Measurements from ENCODE around the gene DYNLT4. TPM values are rescaled to one million over a fixed set of nuclear protein-coding genes. Genes with fewer than 3 reads are reported as not detected.

DYNLT4 gene
- total RNA-seq, 1 donor from 2014 or later: 5.2 TPM

GRCh38 chr1:44785029-44785380, 22.1 kb downstream of the DYNLT4 start:
- Histone ChIP-seq H3K36me3 (peaks cover 17% of the 10 kb centered on the region), H3K27ac (no peak overlapping the region), H3K9me3 (no peaks in the 10 kb centered on the region), H3K27me3 (ENCODE audit: low read depth) (no peaks in the 10 kb centered on the region), H3K4me3 (no peak overlapping the region), H3K4me1 (peaks cover 35% of the 10 kb centered on the region)
- intact Hi-C loops (cut with DNase I): no loop called here
- ATAC-seq (no peak), DNase-seq (peak; percentile 33)
- no peak for TF ChIP-seq CTCF (IDR thresholded peaks at IDR 0.05)

- Histone ChIP-seq H3K27me3 (ENCODE audit: low read depth) (no peaks in the 10 kb centered on the region), H3K36me3 (peaks cover 24% of the 10 kb centered on the region), H3K27ac (peak overlapping the region; percentile 46), H3K9me3 (no peaks in the 10 kb centered on the region), H3K4me3 (peak overlapping the region; percentile 56), H3K4me1 (peaks cover 35% of the 10 kb centered on the region)
- intact Hi-C loops (cut with DNase I): no loop called here
- DNase-seq: no peak
- TF ChIP-seq CTCF (IDR thresholded peaks at IDR 0.05): no peak
- ATAC-seq: peak; percentile 42 to 44
Observed at GRCh38 chr1:44784094-44785028, 22.8 kb downstream of the DYNLT4 start.

- H3K4me3 ChIP-seq: peak overlapping the region; percentile 56
Observed at GRCh38 chr1:44783697-44784093, 23.5 kb downstream of the DYNLT4 start.

GRCh38 chr1:44780583-44781121, 26.5 kb downstream of the DYNLT4 start:
- ATAC-seq: no peak
- no peak overlapping the region for H3K27ac ChIP-seq
- no peaks in the 10 kb centered on the region for H3K27me3 ChIP-seq (ENCODE audit: low read depth)
- DNase-seq: no peak
- H3K36me3 ChIP-seq: peaks cover 55% of the 10 kb centered on the region
- TF ChIP-seq CTCF (IDR thresholded peaks at IDR 0.05): no peak
- intact Hi-C loops (cut with DNase I): no loop called here
- H3K4me3 ChIP-seq: no peak overlapping the region
- H3K4me1 ChIP-seq: peaks cover 47% of the 10 kb centered on the region
- no peaks in the 10 kb centered on the region for H3K9me3 ChIP-seq

More at GRCh38 chr1:44783697-44784093, 23.5 kb downstream of the DYNLT4 start:
- Histone ChIP-seq H3K27me3 (ENCODE audit: low read depth) (no peaks in the 10 kb centered on the region), H3K9me3 (no peaks in the 10 kb centered on the region), H3K4me1 (peaks cover 35% of the 10 kb centered on the region), H3K27ac (peak overlapping the region; percentile 46), H3K36me3 (peaks cover 30% of the 10 kb centered on the region)
- intact Hi-C loops (cut with DNase I): no loop called here
- no peak for ATAC-seq
- TF ChIP-seq CTCF (IDR thresholded peaks at IDR 0.05): no peak
- DNase-seq: no peak

- Histone ChIP-seq H3K27me3 (ENCODE audit: low read depth) (no peaks in the 10 kb centered on the region), H3K4me1 (peaks cover 38% of the 10 kb centered on the region), H3K4me3 (no peak overlapping the region), H3K27ac (no peak overlapping the region), H3K9me3 (no peaks in the 10 kb centered on the region), H3K36me3 (peaks cover 55% of the 10 kb centered on the region)
- no peak for DNase-seq
- ATAC-seq: no peak
- no peak for TF ChIP-seq CTCF (IDR thresholded peaks at IDR 0.05)
- intact Hi-C loops (cut with DNase I): no loop called here
Observed at GRCh38 chr1:44778705-44779576, 28.2 kb downstream of the DYNLT4 start.
